HFFc6 (cell line): Measurements from ENCODE around the gene COL9A1. TPM values are rescaled to one million over a fixed set of nuclear protein-coding genes. Genes with fewer than 3 reads are reported as not detected.

ENCODE experiments used
- DNase-seq: peaks from one replicate; pipeline ENCODE4 v3.0.0-alpha.2; 2018
- H3K27ac Mint-ChIP-seq: 2 replicates; pipeline ENCODE4 v1.8.0; 2020; ENCODE audit warnings: mild to moderate bottlenecking, mixed read lengths
- H3K27me3 Mint-ChIP-seq: 2 replicates; pipeline ENCODE4 v1.8.0; 2021; ENCODE audit warnings: mild to moderate bottlenecking, moderate library complexity, mixed read lengths; ENCODE audit not compliant: insufficient read depth
- H3K36me3 Mint-ChIP-seq: 2 replicates; pipeline ENCODE4 v1.8.0; 2021; ENCODE audit warnings: low read depth, mixed read lengths
- H3K4me1 Mint-ChIP-seq: 2 replicates; pipeline ENCODE4 v1.8.0; 2020; ENCODE audit warnings: low read depth, mixed read lengths
- H3K4me3 Mint-ChIP-seq: 2 replicates; pipeline ENCODE4 v1.8.0; 2020; ENCODE audit warnings: mild to moderate bottlenecking, moderate library complexity, mixed read lengths
- H3K9me3 Mint-ChIP-seq: 2 replicates; pipeline ENCODE4 v1.8.0; 2020; ENCODE audit warnings: mild to moderate bottlenecking, mixed read lengths
- total RNA-seq, 6 experiments: library from RNA; stranded (reverse); fragmentation: NEBNext Ultra II Directional; extraction: Animal tissue kit (Norgen Biotek cat#: 25700); gene quantifications; 2 replicates in 1 of 6; 3 replicates in 5 of 6; pipeline ENCODE4 v1.2.3, GENCODE V29; 2021
- TF ChIP-seq, protein P1 (sequence below): fragments of 200-600 bp; sonication (generic); IDR thresholded peaks from 2 replicates; pipeline ENCODE4 v1.5.0; 2021; ENCODE audit warnings: antibody characterized with exemption, mild to moderate bottlenecking

COL9A1 gene
- total RNA-seq, 6 experiments from 2014 or later = not detected

DNA sequence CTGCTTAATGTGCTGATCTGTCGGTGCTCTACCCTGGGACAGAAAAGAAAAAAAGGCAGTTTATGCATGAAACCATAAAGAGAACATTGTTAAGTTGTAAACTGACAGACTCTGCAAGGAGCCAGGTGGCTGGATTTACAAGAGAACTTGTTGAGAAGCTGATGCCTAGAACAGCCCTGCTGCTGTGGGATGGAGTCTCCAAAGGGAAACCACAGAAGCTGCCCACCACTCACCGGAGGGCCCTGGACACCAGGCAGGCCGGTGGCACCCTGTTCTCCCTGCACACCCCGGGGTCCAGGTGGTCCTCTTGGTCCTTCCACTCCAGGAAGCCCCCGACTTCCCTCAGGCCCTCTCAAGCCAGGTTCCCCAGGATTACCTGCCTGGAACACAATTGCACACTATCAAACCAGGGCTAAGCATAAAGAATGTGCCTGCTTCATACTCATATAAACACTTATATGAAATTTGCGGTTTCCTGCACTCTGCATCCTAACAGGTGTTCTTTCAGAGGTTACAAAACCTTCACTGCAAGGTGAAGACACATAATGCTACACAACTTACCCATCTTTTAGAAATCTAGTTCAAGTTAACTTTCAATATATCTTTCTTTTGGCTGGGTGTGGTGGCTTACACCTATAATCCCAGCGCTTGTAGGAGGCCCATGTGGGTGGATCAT is 68.2 kb downstream of the COL9A1 start:
- H3K27me3 Mint-ChIP-seq = no peaks in the 10 kb centered on the region; the same call in 1 of the 2 replicates
- DNase-seq = no peak
- no peaks in the 10 kb centered on the region for H3K4me1 Mint-ChIP-seq
- no peaks in the 10 kb centered on the region for H3K36me3 Mint-ChIP-seq
- no peak overlapping the region for H3K4me3 Mint-ChIP-seq
- H3K27ac Mint-ChIP-seq = no peak overlapping the region
- no peaks in the 10 kb centered on the region for H3K9me3 Mint-ChIP-seq
- TF ChIP-seq, protein P1, sequence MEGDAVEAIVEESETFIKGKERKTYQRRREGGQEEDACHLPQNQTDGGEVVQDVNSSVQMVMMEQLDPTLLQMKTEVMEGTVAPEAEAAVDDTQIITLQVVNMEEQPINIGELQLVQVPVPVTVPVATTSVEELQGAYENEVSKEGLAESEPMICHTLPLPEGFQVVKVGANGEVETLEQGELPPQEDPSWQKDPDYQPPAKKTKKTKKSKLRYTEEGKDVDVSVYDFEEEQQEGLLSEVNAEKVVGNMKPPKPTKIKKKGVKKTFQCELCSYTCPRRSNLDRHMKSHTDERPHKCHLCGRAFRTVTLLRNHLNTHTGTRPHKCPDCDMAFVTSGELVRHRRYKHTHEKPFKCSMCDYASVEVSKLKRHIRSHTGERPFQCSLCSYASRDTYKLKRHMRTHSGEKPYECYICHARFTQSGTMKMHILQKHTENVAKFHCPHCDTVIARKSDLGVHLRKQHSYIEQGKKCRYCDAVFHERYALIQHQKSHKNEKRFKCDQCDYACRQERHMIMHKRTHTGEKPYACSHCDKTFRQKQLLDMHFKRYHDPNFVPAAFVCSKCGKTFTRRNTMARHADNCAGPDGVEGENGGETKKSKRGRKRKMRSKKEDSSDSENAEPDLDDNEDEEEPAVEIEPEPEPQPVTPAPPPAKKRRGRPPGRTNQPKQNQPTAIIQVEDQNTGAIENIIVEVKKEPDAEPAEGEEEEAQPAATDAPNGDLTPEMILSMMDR = no peak

DNA sequence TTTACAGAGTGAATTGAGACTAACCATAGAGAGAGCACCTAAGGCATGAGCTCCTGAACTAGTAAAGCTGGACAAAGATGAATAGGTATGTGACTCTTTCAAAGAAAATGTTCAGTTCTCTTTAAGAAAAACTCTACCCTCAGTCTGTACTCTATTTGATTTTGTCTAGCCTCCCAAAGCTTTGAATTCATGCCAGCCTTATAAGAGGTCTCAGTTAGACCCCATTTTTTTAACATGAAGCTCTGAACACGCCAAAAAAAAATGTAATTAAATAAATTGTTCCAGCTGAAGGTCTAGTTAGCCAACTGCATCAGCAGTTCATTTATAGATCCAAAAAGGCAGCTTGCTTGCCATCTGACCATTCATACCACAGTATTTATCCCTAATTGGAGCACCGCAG is 71.6 kb downstream of the COL9A1 start:
- no peak for DNase-seq
- TF ChIP-seq, protein P1 = no peak
- no peak overlapping the region for H3K27ac Mint-ChIP-seq
- no peaks in the 10 kb centered on the region for H3K36me3 Mint-ChIP-seq
- H3K9me3 Mint-ChIP-seq = no peaks in the 10 kb centered on the region
- H3K4me1 Mint-ChIP-seq = no peaks in the 10 kb centered on the region
- H3K4me3 Mint-ChIP-seq = no peak overlapping the region
- H3K27me3 Mint-ChIP-seq = no peaks in the 10 kb centered on the region; the same call in 1 of the 2 replicates

GRCh38 chr6:70225055-70225454 is 77.8 kb downstream of the COL9A1 start:
- Mint-ChIP-seq H3K4me3 (no peak overlapping the region), H3K27me3 (peaks cover 5% of the 10 kb centered on the region; the same call in 1 of the 2 replicates), H3K9me3 (no peaks in the 10 kb centered on the region), H3K4me1 (no peaks in the 10 kb centered on the region), H3K27ac (no peak overlapping the region), H3K36me3 (no peaks in the 10 kb centered on the region)
- TF ChIP-seq, protein P1 = no peak
- no peak for DNase-seq

DNA sequence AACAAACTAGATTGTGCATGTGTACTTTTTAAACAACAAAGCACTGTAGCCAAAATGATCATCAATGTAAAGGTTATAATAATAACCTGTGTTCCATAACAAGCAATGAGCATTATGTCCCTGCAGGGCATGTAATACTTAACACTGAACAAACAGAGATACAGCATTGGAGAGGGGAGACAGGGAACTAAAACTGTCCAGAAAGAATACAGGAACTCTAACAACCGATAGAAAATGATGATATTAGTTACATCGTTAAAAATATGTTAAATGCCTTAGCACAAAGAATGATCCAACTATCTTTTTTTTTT is 80.5 kb downstream of the COL9A1 start:
- Mint-ChIP-seq H3K4me3 (no peak overlapping the region), H3K9me3 (no peaks in the 10 kb centered on the region), H3K36me3 (no peaks in the 10 kb centered on the region), H3K4me1 (no peaks in the 10 kb centered on the region), H3K27ac (no peak overlapping the region), H3K27me3 (peaks cover 5% of the 10 kb centered on the region; the same call in 1 of the 2 replicates)
- DNase-seq = no peak
- TF ChIP-seq, protein P1 = no peak

GRCh38 chr6:70221715-70222438 is 81.0 kb downstream of the COL9A1 start:
- H3K4me3 Mint-ChIP-seq = no peak overlapping the region
- TF ChIP-seq, protein P1 = no peak
- H3K36me3 Mint-ChIP-seq = no peaks in the 10 kb centered on the region
- no peak for DNase-seq
- H3K4me1 Mint-ChIP-seq = no peaks in the 10 kb centered on the region
- no peak overlapping the region for H3K27ac Mint-ChIP-seq
- H3K27me3 Mint-ChIP-seq = peaks cover 5% of the 10 kb centered on the region; the same call in 1 of the 2 replicates
- no peaks in the 10 kb centered on the region for H3K9me3 Mint-ChIP-seq
